ENCODE data around the gene RASSF6. TPM values are rescaled to one million over a fixed set of nuclear protein-coding genes. Genes with fewer than 3 reads are reported as not detected.

RASSF6 gene
- total and polyA plus RNA-seq, 2 of the 8 experiments (the other 6 are each of a cell fraction or from before 2014, with no cell fraction given): 0.03 to 0.28 TPM

- H4K5ac ChIP-seq (ENCODE audit: insufficient read length, low read depth, low read length): no peak overlapping the region
- no peak overlapping the region for H3K27ac ChIP-seq (ENCODE audit: low read depth, low read length)
- H3K4me3 ChIP-seq (ENCODE audit: extremely low read depth in 1 of 4, insufficient read depth in 2 of 4, low read depth in 3 of 4, low read length in 4 of 4): no peak overlapping the region
- no peaks in the 10 kb centered on the region for H4K20me1 ChIP-seq (replicated peaks in 1 of 2; ENCODE audit: control insufficient read depth in 1 of 2, insufficient read depth in 2 of 2, low read length in 2 of 2)
- H3K36me3 ChIP-seq (ENCODE audit: control insufficient read depth in 2 of 4, insufficient read depth in 4 of 4, low read length in 3 of 4): no peaks in the 10 kb centered on the region
- no peak overlapping the region for H3K9ac ChIP-seq (replicated peaks in 1 of 4; ENCODE audit: extremely low read depth in 1 of 4, low read depth in 3 of 4, low read length in 3 of 4)
- H2BK5ac ChIP-seq (ENCODE audit: low read depth, low read length): no peak overlapping the region
- H3K4me1 ChIP-seq (replicated peaks in 1 of 4; ENCODE audit: control insufficient read depth in 3 of 4, insufficient read depth in 4 of 4, low read length in 3 of 4): no peaks in the 10 kb centered on the region; a peak in 1 of 7 replicates
- peaks cover 0 to 3% of the 10 kb centered on the region in 2 experiments; a peak in 1 of 4 replicates for H3K9me3 ChIP-seq (ENCODE audit: insufficient read depth in 2 of 2, low read depth in 1 of 2, low read length in 1 of 2)
- no peak overlapping the region for H2AFZ ChIP-seq (ENCODE audit: low read length)
- H3K14ac ChIP-seq (ENCODE audit: insufficient read length): no peak overlapping the region
- no peak overlapping the region for H3K18ac ChIP-seq (ENCODE audit: extremely low read depth, low read length)
- no peaks in the 10 kb centered on the region for H3K27me3 ChIP-seq (replicated peaks in 1 of 4; ENCODE audit: control insufficient read depth in 3 of 4, extremely low read depth in 1 of 4, insufficient read depth in 3 of 4, low read length in 3 of 4)
- H2BK15ac ChIP-seq (ENCODE audit: low read length): no peak overlapping the region
- ChIA-PET POLR2A (ENCODE audit: partially characterized antibody) (no interaction called here), CTCF (ENCODE audit: partially characterized antibody) (interaction anchor here (1.1 to 4.5 kb wide), 5 partner anchors 8 to 130 kb away, joined by 3 to 127 read pairs (median 6); no protein-coding TSS in a partner anchor)
- H2BK20ac ChIP-seq (ENCODE audit: low read length): no peak overlapping the region
- WGBS, 2 experiments (ENCODE audit: extremely low coverage in 1 of 2, insufficient coverage in 1 of 2, insufficient read length in 1 of 2, insufficient replicate concordance in 2 of 2, low coverage in 1 of 2, low lambda C conversion rate in 2 of 2, missing lambda C conversion rate in 1 of 2): 86% methylated on average over 3 of the region's 3 CpGs; no CpG with 5 or more reads in 1 of the 2 experiments
- H3K79me1 ChIP-seq (ENCODE audit: low read depth, low read length): no peaks in the 10 kb centered on the region
- DNase-seq (ENCODE audit: low read depth in 1 of 2, low spot score in 2 of 2) (no peak), FAIRE-seq (no peak)
- H4K91ac ChIP-seq (replicated peaks; ENCODE audit: insufficient read length, low read length): no peak overlapping the region
- no peak overlapping the region for H3K56ac ChIP-seq (replicated peaks; ENCODE audit: insufficient read length, low read depth, low read length)
- no peak for TF ChIP-seq RAD21 (IDR thresholded peaks at IDR 0.05 in 1 of 2, conservative IDR thresholded peaks at IDR 0.05 in 1 of 2; ENCODE audit: low read depth in 2 of 2, low read length in 2 of 2)
- no peaks in the 10 kb centered on the region for H3K23me2 ChIP-seq (ENCODE audit: low read depth, low read length)
- H3K23ac ChIP-seq (ENCODE audit: insufficient read length): no peak overlapping the region
- H3K4me2 ChIP-seq (ENCODE audit: insufficient read depth in 1 of 2, low read depth in 2 of 2, low read length in 2 of 2): no peak overlapping the region
- no peaks in the 10 kb centered on the region for H3K79me2 ChIP-seq (ENCODE audit: control insufficient read depth in 1 of 2, insufficient read depth in 2 of 2, low read length in 2 of 2)
- H2AK5ac ChIP-seq (ENCODE audit: low read depth, low read length): no peak overlapping the region
- no peak overlapping the region for H3K4ac ChIP-seq (replicated peaks; ENCODE audit: insufficient read length, low read depth, low read length)
- H4K8ac ChIP-seq (ENCODE audit: extremely low read depth, insufficient read depth, low read length): no peak overlapping the region
- no peak overlapping the region for H2BK12ac ChIP-seq (ENCODE audit: low read depth, low read length)
- H2BK120ac ChIP-seq (replicated peaks; ENCODE audit: low read depth, low read length): no peak overlapping the region
Measured at GRCh38 chr4:73576381-73576780, 43.9 kb downstream of the RASSF6 start.

Measured in H1 (cell line).